Activated gamma-delta T cell treated with Interleukin-2 at 50 U/mL for 16 hours (primary cell): Measurements from ENCODE around the gene CENPVL3.
"Not testable (repeated sequence)": the region's sequence is repeated elsewhere in the genome, so short reads cannot be mapped to it uniquely, and the experiment has no call there.

Experiments used
- DNase-seq: peaks from one replicate; pipeline ENCODE4 v3.0.0-alpha.2; 2020

CENPVL3 gene

GRCh38 chrX:51618241-51619155 lies at the start of gene CENPVL3:
Gene CENPVL3, minus strand, starts transcription at chrX:51618912. Its CDS starts 39 bp downstream, at chrX:51618873.
- DNase-seq: not testable (repeated sequence)

DNA sequence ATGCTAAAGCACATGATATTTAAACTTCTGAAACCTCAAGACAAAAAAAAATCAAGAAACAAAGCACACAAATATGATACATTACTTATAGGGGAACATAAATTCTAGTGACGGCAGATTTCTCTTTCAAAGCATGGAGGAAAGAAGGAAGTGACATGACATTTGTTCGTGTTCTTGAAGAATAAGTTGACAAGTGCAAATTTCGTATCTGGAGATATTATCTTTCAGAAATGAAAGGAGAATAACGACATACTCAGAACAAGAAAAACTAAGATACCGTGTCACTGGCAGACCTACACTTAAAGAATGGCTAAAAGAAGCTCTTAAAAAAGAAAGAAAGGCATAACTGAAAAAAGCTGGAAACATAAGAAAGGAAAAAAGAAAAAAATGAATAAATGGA lies 47.3 kb upstream of the CENPVL3 start:
- DNase-seq: no peak

GRCh38 chrX:51643377-51643776 lies 24.7 kb upstream of the CENPVL3 start:
- no peak for DNase-seq

DNA sequence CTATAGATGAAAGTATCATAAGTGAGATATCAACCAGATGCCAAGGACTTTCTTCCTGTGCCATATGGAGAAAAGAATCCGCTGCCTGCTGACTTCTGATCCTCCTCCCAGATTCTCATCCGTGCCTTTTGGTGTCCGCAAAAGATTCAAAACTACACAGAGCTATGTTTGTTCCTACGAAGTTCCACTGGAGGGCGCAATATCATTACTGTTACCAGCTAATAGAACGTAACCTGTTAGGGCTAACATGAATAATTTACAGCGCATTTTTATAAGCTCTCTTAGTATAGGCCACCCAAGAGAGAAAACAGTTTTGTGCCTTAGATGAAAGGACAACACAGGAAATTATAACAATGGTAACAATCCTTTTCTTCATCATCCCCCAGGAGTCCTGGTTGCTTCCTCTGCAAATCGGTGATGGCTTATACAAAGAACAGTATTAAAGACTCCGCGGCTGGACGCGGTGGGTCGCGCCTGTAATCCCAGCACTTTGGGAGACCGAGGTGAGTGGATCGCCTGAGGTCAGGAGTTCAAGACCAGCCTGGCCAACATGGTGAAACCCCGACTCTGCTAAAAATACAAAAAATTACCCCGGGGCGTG lies 22.8 kb upstream of the CENPVL3 start:
- DNase-seq: no peak

DNA sequence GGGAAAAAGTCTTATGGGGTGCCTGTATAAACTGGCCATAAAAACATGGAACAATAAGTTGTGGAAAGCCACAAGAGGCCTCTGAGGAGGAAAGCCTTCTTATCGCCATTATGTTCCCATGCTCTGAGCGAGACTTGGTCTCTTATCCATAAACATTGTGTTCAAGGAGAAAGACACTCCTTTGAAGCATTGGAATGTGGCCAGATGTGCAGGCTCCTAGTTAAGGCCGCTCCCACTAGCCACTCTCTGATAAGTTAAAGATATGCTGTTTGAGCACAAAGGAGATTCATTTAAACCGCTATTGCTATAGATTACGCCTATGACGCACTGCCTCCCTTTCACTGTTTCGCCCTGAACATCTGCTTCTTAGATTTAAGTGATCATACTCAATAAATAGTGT lies 17.8 kb upstream of the CENPVL3 start:
- not testable (repeated sequence) for DNase-seq

GRCh38 chrX:51614353-51615012 lies 4.2 kb downstream of the CENPVL3 start:
- no peak for DNase-seq

- no peak for DNase-seq
These were observed 9.9 kb downstream of the CENPVL3 start for GRCh38 chrX:51608766-51609165.

DNA sequence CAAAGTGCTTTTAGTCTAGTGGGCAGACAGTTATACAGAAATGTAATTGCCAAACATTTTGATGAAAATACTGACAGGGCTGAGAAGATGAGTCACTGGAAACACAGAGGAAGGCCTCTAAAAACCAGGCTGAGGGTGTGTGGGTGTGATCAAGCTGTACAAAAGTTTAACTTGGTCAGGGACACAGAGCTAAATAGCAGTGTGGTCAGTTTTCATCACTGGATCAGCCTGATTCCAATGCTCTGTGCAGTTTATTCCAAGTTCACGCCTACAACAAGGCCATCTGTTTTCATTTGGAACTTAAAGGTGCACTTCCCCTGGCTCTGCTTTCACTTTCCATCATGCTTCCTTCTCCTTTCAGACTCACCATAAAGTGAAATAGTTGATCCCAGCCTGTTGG lies 10.6 kb downstream of the CENPVL3 start:
- DNase-seq: no peak

DNA sequence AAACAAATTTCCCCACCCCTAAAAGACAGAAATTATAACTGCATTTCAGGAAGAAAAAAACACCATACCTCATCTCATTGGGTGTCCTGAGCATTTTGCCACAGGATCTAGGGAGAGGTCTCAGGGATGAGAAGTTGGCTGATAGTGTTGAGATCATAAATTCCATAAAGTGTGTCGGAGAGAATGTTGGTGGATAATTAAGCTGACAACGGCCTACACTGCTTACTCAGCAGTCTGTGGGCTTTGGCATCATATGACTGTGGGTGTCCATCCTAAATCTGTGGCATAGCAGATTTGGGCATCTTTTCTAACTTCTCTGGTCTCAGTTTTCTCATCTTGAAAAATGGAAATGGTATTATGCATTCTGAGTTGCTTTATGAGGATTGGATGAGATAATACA lies 12.3 kb downstream of the CENPVL3 start:
- no peak for DNase-seq

DNA sequence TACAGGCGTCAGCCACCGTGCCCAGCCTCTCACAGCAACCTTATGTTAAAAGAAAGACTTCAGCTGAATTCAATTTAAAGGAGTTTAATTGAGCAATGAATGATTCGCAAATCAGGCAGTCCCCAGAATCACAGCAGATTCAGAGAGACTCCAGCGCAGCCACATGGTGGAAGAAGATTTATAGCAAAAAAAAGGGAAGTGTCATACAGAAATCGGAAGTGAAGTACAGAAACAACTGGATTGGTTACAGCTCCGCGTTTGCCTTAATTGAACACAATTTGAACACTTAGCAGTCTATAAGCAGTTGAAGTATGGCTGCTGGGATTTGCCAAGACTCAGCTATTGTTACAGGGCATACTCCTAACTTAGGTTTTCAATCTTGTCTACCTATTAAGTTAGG lies 19.8 kb downstream of the CENPVL3 start:
- DNase-seq: no peak

GRCh38 chrX:51571874-51572273 lies 46.8 kb downstream of the CENPVL3 start:
- DNase-seq: no peak

- no peak for DNase-seq
These were observed 49.2 kb downstream of the CENPVL3 start for GRCh38 chrX:51569561-51569960.

DNA sequence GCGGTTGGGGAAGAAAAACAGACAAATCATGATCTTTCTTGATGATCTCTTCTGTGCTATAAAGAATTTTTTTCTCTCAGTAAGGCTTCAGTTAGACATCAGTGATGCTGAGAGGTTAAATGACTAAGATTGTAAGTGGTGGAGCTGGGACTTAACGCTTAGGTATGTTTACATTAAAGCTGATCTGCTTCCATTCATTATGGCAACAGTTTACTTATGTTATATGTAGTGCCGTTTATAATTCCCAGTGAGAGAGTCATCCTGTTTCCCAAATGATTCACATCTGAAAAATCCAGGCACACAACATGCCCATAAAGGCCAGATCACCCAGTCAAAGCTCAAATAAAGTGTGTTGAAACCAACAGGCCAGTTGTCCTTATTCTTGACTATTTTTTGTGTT lies 50.1 kb downstream of the CENPVL3 start:
- no peak for DNase-seq
